MCF 10A (cell line): ENCODE data around the gene GAL3ST2. TPM values are rescaled to one million over a fixed set of nuclear protein-coding genes. Genes with fewer than 3 reads are reported as not detected.

Experiments used
- BruUV-seq: library from RNA; stranded (reverse); fragments of 400-500 nt; replicated peaks from 2 replicates; lab custom pipeline; 2021; lab: Mats Ljungman, UMichigan
- CTCF ChIA-PET: fragments of 300-600 bp; sonication (Branson Sonifier 250); formaldehyde crosslinking; extraction: SDS; loops from one replicate; lab custom pipeline; 2021; ENCODE audit warnings: antibody characterized with exemption, inconsistent platforms; lab: Yijun Ruan, JAX
- POLR2A ChIA-PET: fragments of 300-600, 350-650 bp; sonication (Branson Sonifier 250); formaldehyde crosslinking; extraction: SDS; loops from one replicate; lab custom pipeline; 2020; ENCODE audit warnings: antibody characterized with exemption, inconsistent platforms; lab: Yijun Ruan, JAX
- DNase-seq: peaks from one replicate; pipeline ENCODE4 v3.0.0-alpha.2; 2018; ENCODE audit not compliant: unreplicated experiment
- H3K27ac Mint-ChIP-seq: one replicate; pipeline ENCODE4 v1.8.0; 2022; ENCODE audit warnings: mild to moderate bottlenecking, low read depth, mixed read lengths; ENCODE audit not compliant: unreplicated experiment
- H3K27me3 Mint-ChIP-seq: one replicate; pipeline ENCODE4 v1.8.0; 2022; ENCODE audit warnings: mixed read lengths; ENCODE audit not compliant: insufficient read depth, unreplicated experiment
- H3K36me3 Mint-ChIP-seq: one replicate; pipeline ENCODE4 v1.8.0; 2022; ENCODE audit warnings: mild to moderate bottlenecking, moderate library complexity, mixed read lengths; ENCODE audit not compliant: insufficient read depth, unreplicated experiment
- H3K4me1 Mint-ChIP-seq: one replicate; pipeline ENCODE4 v1.8.0; 2022; ENCODE audit warnings: mixed read lengths; ENCODE audit not compliant: insufficient read depth, unreplicated experiment
- H3K4me3 Mint-ChIP-seq: one replicate; pipeline ENCODE4 v1.8.0; 2022; ENCODE audit warnings: mild to moderate bottlenecking, moderate library complexity, mixed read lengths; ENCODE audit not compliant: unreplicated experiment
- H3K9me3 Mint-ChIP-seq: one replicate; pipeline ENCODE4 v1.8.0; 2022; ENCODE audit warnings: mixed read lengths; ENCODE audit not compliant: unreplicated experiment
- CTCF ChIP-seq: fragments of 200-600 bp; IDR thresholded peaks from one replicate; pipeline ENCODE4 v1.8.0; 2022; ENCODE audit warnings: antibody characterized with exemption, mild to moderate bottlenecking; ENCODE audit not compliant: unreplicated experiment
- intact Hi-C: fragments of 100-400 bp; cut with micrococcal nuclease; formaldehyde crosslinking; loops from 2 replicates; pipeline ENCODE4 v1.14.1; 2022
- total RNA-seq: library from RNA; stranded (reverse); gene quantifications from 2 replicates; pipeline ENCODE4 v1.2.3, GENCODE V29; 2022

GAL3ST2 gene
- total RNA-seq, 1 experiment from 2014 or later, result not detected

GRCh38 chr2:241808721-241809382 is 32.2 kb downstream of the GAL3ST2 start, which contains the start of gene NEU4:
Gene NEU4 (plus strand): TSS chr2:241809193. CDS start chr2:241814485, 5,292 bp downstream.
- CTCF ChIA-PET, result interaction anchor here (0.7 kb wide), 1 partner anchor 859 kb away, joined by 3 read pairs; no protein-coding TSS in a partner anchor
- no peaks in the 10 kb centered on the region for H3K27me3 Mint-ChIP-seq
- intact Hi-C loops, result no loop called here
- DNase-seq, result no peak
- no peak within 1 kb of the TSS for H3K4me3 Mint-ChIP-seq
- POLR2A ChIA-PET, result no interaction called here
- no peaks in the 10 kb centered on the region for H3K36me3 Mint-ChIP-seq
- no peak for TF ChIP-seq CTCF
- no peaks in the 10 kb centered on the region for H3K4me1 Mint-ChIP-seq
- H3K9me3 Mint-ChIP-seq, result no peaks in the 10 kb centered on the region
- BruUV-seq, result no TSS peak
- no peak within 1 kb of the TSS for H3K27ac Mint-ChIP-seq

- no peaks in the 10 kb centered on the region for H3K9me3 Mint-ChIP-seq
- TF ChIP-seq CTCF, result no peak
- no peak for DNase-seq
- H3K4me3 Mint-ChIP-seq, result no peak overlapping the region
- peaks cover under 1% of the 10 kb centered on the region for H3K27me3 Mint-ChIP-seq
- intact Hi-C loops, result no loop called here
- H3K4me1 Mint-ChIP-seq, result no peaks in the 10 kb centered on the region
- H3K27ac Mint-ChIP-seq, result no peak overlapping the region
- ChIA-PET CTCF (interaction anchor here (0.7 kb wide), 1 partner anchor 859 kb away, joined by 3 read pairs; no protein-coding TSS in a partner anchor), POLR2A (no interaction called here)
- no TSS peak for BruUV-seq
- H3K36me3 Mint-ChIP-seq, result no peaks in the 10 kb centered on the region
Observed at GRCh38 chr2:241809383-241810306, 33.0 kb downstream of the GAL3ST2 start.

GRCh38 chr2:241810307-241811200 is 33.9 kb downstream of the GAL3ST2 start:
- no TSS peak for BruUV-seq
- DNase-seq, result no peak
- Mint-ChIP-seq H3K36me3 (no peaks in the 10 kb centered on the region), H3K4me1 (no peaks in the 10 kb centered on the region), H3K4me3 (no peak overlapping the region), H3K27ac (no peak overlapping the region), H3K27me3 (peaks cover 10% of the 10 kb centered on the region), H3K9me3 (no peaks in the 10 kb centered on the region)
- TF ChIP-seq CTCF, result no peak
- intact Hi-C loops, result no loop called here
- CTCF ChIA-PET, result no interaction called here
- POLR2A ChIA-PET, result no interaction called here
